Endothelial cell of umbilical vein (primary cell): Measurements from ENCODE around the gene LONP1. TPM values are rescaled to one million over a fixed set of nuclear protein-coding genes. Genes with fewer than 3 reads are reported as not detected.

Experiments used
- BruUV-seq: library from RNA; stranded (reverse); fragments of 400-500 nt; replicated peaks from 2 replicates; lab custom pipeline; 2021; lab: Mats Ljungman, UMichigan
- CTCF ChIA-PET: fragments of 300-600, 350-600 bp; sonication (Branson Sonifier 250); formaldehyde crosslinking; loops from one replicate; lab custom pipeline; 2021; ENCODE audit warnings: antibody characterized with exemption, inconsistent platforms; lab: Charles Lee
- POLR2A ChIA-PET: fragments of 300-600, 350-600 bp; sonication (Branson Sonifier 250); formaldehyde crosslinking; loops from one replicate; lab custom pipeline; 2021; ENCODE audit warnings: antibody characterized with exemption, inconsistent platforms; lab: Charles Lee
- DNase-seq: peaks from one replicate; pipeline ENCODE4 v3.0.0-alpha.2; 2011; ENCODE audit warnings: low read depth, low spot score
- FAIRE-seq: peaks from 2 replicates; lab custom pipeline; 2011; peaks lifted over from hg19 to GRCh38; lab: Jason Lieb, UNC
- H2AFZ ChIP-seq: 2 replicates; pipeline ENCODE4 v1.6.0; 2012; ENCODE audit warnings: low read depth, low read length, control low read depth, inconsistent platforms
- H3K27ac ChIP-seq: 2 replicates; pipeline ENCODE4 v1.5.1; 2011; ENCODE audit warnings: low read depth, mild to moderate bottlenecking, control low read depth, low read length, moderate library complexity; ENCODE audit not compliant: insufficient read depth
- H3K27me3 ChIP-seq, 2 experiments: 2 replicates each; pipeline versions ENCODE4 v1.6.0 to v1.6.1; 2011; ENCODE audit warnings: low read length in 2 of 2, mixed read lengths in 1 of 2; ENCODE audit not compliant: control insufficient read depth in 2 of 2, insufficient read depth in 2 of 2
- H3K36me3 ChIP-seq, 2 experiments: 2 replicates in 1 of 2; 3 replicates in 1 of 2; pipeline ENCODE4 v1.5.1; 2011; ENCODE audit warnings: low read length in 2 of 2, mild to moderate bottlenecking in 1 of 2, moderate library complexity in 1 of 2; ENCODE audit not compliant: control insufficient read depth in 2 of 2, insufficient read depth in 2 of 2; ENCODE audit errors: extremely low read depth in 1 of 2
- H3K4me1 ChIP-seq: 3 replicates; pipeline ENCODE4 v1.5.1; 2011; ENCODE audit warnings: mild to moderate bottlenecking, low read length; ENCODE audit not compliant: control insufficient read depth, insufficient read depth; ENCODE audit errors: extremely low read depth
- H3K4me2 ChIP-seq: 2 replicates; pipeline ENCODE4 v1.6.1; 2011; ENCODE audit warnings: low read length, control low read depth, mixed read lengths; ENCODE audit not compliant: insufficient read depth
- H3K4me3 ChIP-seq, 3 experiments: fragments of 200-600 bp in 1 of 3; sonication (generic), shearing (Covaris generic) in 1 of 3; replicated peaks in 1 of 3; 2 replicates each; pipeline ENCODE4 v1.5.1; 2011 to 2016; ENCODE audit warnings: control low read depth in 3 of 3, low read length in 3 of 3, mild to moderate bottlenecking in 2 of 3, inconsistent platforms in 1 of 3, low read depth in 1 of 3, moderate library complexity in 1 of 3; ENCODE audit not compliant: insufficient read depth in 1 of 3
- H3K79me2 ChIP-seq: 2 replicates; pipeline ENCODE4 v1.6.0; 2012; ENCODE audit warnings: low read length, inconsistent platforms; ENCODE audit not compliant: control insufficient read depth, insufficient read depth
- H3K9ac ChIP-seq: replicated peaks from 2 replicates; pipeline ENCODE3; 2011; ENCODE audit warnings: low read length, control low read depth; ENCODE audit not compliant: insufficient read depth; ENCODE audit errors: extremely low read depth
- H3K9me1 ChIP-seq: replicated peaks from 3 replicates; pipeline ENCODE4 v1.6.0; 2011; ENCODE audit warnings: mild to moderate bottlenecking, low read length; ENCODE audit not compliant: control insufficient read depth, insufficient read depth; ENCODE audit errors: extremely low read depth
- H3K9me3 ChIP-seq: replicated peaks from 2 replicates; pipeline ENCODE4 v1.5.1; 2012; ENCODE audit warnings: low read length, inconsistent platforms; ENCODE audit not compliant: control insufficient read depth, insufficient read depth
- H4K20me1 ChIP-seq: replicated peaks from 2 replicates; pipeline ENCODE3; 2011; ENCODE audit warnings: mild to moderate bottlenecking, low read length; ENCODE audit not compliant: control insufficient read depth, insufficient read depth; ENCODE audit errors: extremely low read depth
- CTCF ChIP-seq, 2 donors: IDR thresholded peaks; 1 replicate in 1 of 2; 2 replicates in 1 of 2; pipeline ENCODE4 v1.5.1; 2011; ENCODE audit warnings: low read length in 2 of 2, mild to moderate bottlenecking in 2 of 2, moderate library complexity in 2 of 2, control low read depth in 1 of 2, inconsistent platforms in 1 of 2, low read depth in 1 of 2; ENCODE audit not compliant: insufficient read depth in 1 of 2; ENCODE audit errors: extremely low read depth in 1 of 2
- FOS ChIP-seq: IDR thresholded peaks from 2 replicates; pipeline ENCODE4 v1.6.1; 2011; ENCODE audit warnings: mild to moderate bottlenecking, low read length, moderate library complexity, borderline replicate concordance; ENCODE audit not compliant: insufficient read depth
- GATA2 ChIP-seq: IDR thresholded peaks from 2 replicates; pipeline ENCODE4 v1.7.0; 2011; ENCODE audit warnings: low read depth, mild to moderate bottlenecking, moderate library complexity, mixed read lengths, low read length; ENCODE audit not compliant: insufficient read length, insufficient read depth
- JUN ChIP-seq: IDR thresholded peaks from 2 replicates; pipeline ENCODE4 v1.6.1; 2011; ENCODE audit warnings: borderline replicate concordance, low read depth; ENCODE audit not compliant: insufficient read length, insufficient read depth
- MAX ChIP-seq: IDR thresholded peaks from 2 replicates; pipeline ENCODE4 v1.6.1; 2011; ENCODE audit not compliant: insufficient read depth, insufficient read length
- MYC ChIP-seq: IDR thresholded peaks from one replicate; pipeline ENCODE4 v1.6.1; 2011; ENCODE audit warnings: mild to moderate bottlenecking, low read depth, low read length
- POLR2A ChIP-seq: IDR thresholded peaks from 2 replicates; pipeline ENCODE4 v1.6.1; 2012; ENCODE audit warnings: low read depth, mild to moderate bottlenecking, control low read depth, low read length
- POLR2AphosphoS5 ChIP-seq: IDR thresholded peaks from 2 replicates; pipeline ENCODE4 v1.6.1; 2012; ENCODE audit warnings: low read depth, mild to moderate bottlenecking, control low read depth, low read length, moderate library complexity; ENCODE audit not compliant: insufficient read depth
- dilution Hi-C: fragments of 300-500 bp; cut with MboI; formaldehyde crosslinking; loops from one replicate; pipeline ENCODE4 v1.15.0; 2019; ENCODE audit warnings: low sequenced_read_pairs; ENCODE audit not compliant: extremely low pct_ligation_motif_present
- intact Hi-C: fragments of 100-400 bp; cut with micrococcal nuclease; formaldehyde crosslinking; loops from one replicate; pipeline ENCODE4 v1.10.0; 2022
- polyA plus RNA-seq, 4 experiments: library from polyadenylated mRNA; depleted of rRNA in 3 of 4; stranded (reverse) in 3 of 4; unstranded in 1 of 4; fragments of >200 nt; gene quantifications; 2 replicates each; pipeline versions ENCODE4 v1.2.1 to v1.2.3, GENCODE V29; 2011 to 2012; ENCODE audit warnings: missing spikeins in 1 of 4
- total RNA-seq: library from RNA; stranded (reverse); gene quantifications from 2 replicates; pipeline ENCODE4 v1.2.3, GENCODE V29; 2021

Gene LONP1
- total and polyA plus RNA-seq, 2 donors (not counting 3 experiments of a cell fraction or from before 2014, with no cell fraction given) = 70.0 to 95.7 TPM

GRCh38 chr19:5707576-5708575, 12.1 kb downstream of the LONP1 start:
- CTCF ChIA-PET = interaction anchor here (0.7 to 0.8 kb wide), 2 partner anchors 12 to 18 kb away, joined by 3 read pairs; partner anchors contain the start of genes CATSPERD and LONP1
- no peak overlapping the region for H3K4me3 ChIP-seq

More at GRCh38 chr19:5707576-5708575, 12.1 kb downstream of the LONP1 start:
- intact Hi-C loops = no loop called here
- POLR2A ChIA-PET = interaction anchor here (1.0 to 2.5 kb wide), 2 partner anchors 12 to 17 kb away, joined by 3 to 6 read pairs; partner anchors contain the start of genes CATSPERD and LONP1
- H3K9me1 ChIP-seq = no peaks in the 10 kb centered on the region
- H3K27ac ChIP-seq = no peak overlapping the region
- H3K9ac ChIP-seq = no peak overlapping the region
- no peaks in the 10 kb centered on the region for H3K9me3 ChIP-seq
- H3K4me2 ChIP-seq = no peak overlapping the region
- peaks cover 14 to 55% of the 10 kb centered on the region in 2 experiments for H3K36me3 ChIP-seq
- H2AFZ ChIP-seq = no peak overlapping the region
- no peak for DNase-seq
- H3K27me3 ChIP-seq = no peaks in the 10 kb centered on the region
- no TSS peak for BruUV-seq
- TF ChIP-seq JUN (no peak), CTCF (IDR thresholded peaks at IDR 0.05; ENCODE audit: extremely low read depth in 1 of 2, insufficient read depth in 1 of 2, low read depth in 1 of 2, low read length in 2 of 2) (no peak), GATA2 (no peak), MAX (no peak), POLR2A (no peak), FOS (no peak), MYC (no peak), POLR2AphosphoS5 (peak; percentile 4)
- H3K79me2 ChIP-seq = no peaks in the 10 kb centered on the region
- H3K4me1 ChIP-seq = peaks cover 2% of the 10 kb centered on the region
- FAIRE-seq = no peak
- dilution Hi-C loops = no loop called here
- no peaks in the 10 kb centered on the region for H4K20me1 ChIP-seq
